ENCODE results near the gene UMOD.

Gene UMOD

GRCh38 chr16:20393801-20394577, 41.5 kb upstream of the UMOD start:
- Histone ChIP-seq H3K9ac (ENCODE audit: low read length) (no peak overlapping the region), H3K4me1 (ENCODE audit: low read length) (no peaks in the 10 kb centered on the region), H3K9me3 (ENCODE audit: insufficient read depth, low read length) (no peaks in the 10 kb centered on the region), H3K4me2 (ENCODE audit: low read length) (no peak overlapping the region), H4K20me1 (ENCODE audit: insufficient read depth, low read length) (no peaks in the 10 kb centered on the region), H3K27ac (ENCODE audit: low read length) (no peak overlapping the region), H3K4me3 (ENCODE audit: low read length) (no peak overlapping the region), H3K79me2 (ENCODE audit: low read length) (no peaks in the 10 kb centered on the region), H3K27me3 (ENCODE audit: low read depth, low read length) (no peaks in the 10 kb centered on the region), H3K36me3 (replicated peaks; ENCODE audit: low read depth, low read length) (no peaks in the 10 kb centered on the region), H2AFZ (ENCODE audit: low read depth, low read length) (no peak overlapping the region)
- TF ChIP-seq, protein P1, sequence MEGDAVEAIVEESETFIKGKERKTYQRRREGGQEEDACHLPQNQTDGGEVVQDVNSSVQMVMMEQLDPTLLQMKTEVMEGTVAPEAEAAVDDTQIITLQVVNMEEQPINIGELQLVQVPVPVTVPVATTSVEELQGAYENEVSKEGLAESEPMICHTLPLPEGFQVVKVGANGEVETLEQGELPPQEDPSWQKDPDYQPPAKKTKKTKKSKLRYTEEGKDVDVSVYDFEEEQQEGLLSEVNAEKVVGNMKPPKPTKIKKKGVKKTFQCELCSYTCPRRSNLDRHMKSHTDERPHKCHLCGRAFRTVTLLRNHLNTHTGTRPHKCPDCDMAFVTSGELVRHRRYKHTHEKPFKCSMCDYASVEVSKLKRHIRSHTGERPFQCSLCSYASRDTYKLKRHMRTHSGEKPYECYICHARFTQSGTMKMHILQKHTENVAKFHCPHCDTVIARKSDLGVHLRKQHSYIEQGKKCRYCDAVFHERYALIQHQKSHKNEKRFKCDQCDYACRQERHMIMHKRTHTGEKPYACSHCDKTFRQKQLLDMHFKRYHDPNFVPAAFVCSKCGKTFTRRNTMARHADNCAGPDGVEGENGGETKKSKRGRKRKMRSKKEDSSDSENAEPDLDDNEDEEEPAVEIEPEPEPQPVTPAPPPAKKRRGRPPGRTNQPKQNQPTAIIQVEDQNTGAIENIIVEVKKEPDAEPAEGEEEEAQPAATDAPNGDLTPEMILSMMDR (IDR thresholded peaks at IDR 0.05; ENCODE audit: low read depth, low read length): no peak
- TF ChIP-seq EZH2phosphoT487 (IDR thresholded peaks at IDR 0.05; ENCODE audit: low read depth): no peak

- H3K27me3 ChIP-seq (ENCODE audit: low read depth, low read length): no peaks in the 10 kb centered on the region
- no peaks in the 10 kb centered on the region for H3K36me3 ChIP-seq (replicated peaks; ENCODE audit: low read depth, low read length)
- H2AFZ ChIP-seq (ENCODE audit: low read depth, low read length): no peak overlapping the region
- no peaks in the 10 kb centered on the region for H3K9me3 ChIP-seq (ENCODE audit: insufficient read depth, low read length)
- peaks cover 1% of the 10 kb centered on the region; the same call in 1 of the 2 replicates for H3K4me1 ChIP-seq (ENCODE audit: low read length)
- no peak overlapping the region for H3K27ac ChIP-seq (ENCODE audit: low read length)
- no peaks in the 10 kb centered on the region for H3K79me2 ChIP-seq (ENCODE audit: low read length)
- no peak overlapping the region for H3K9ac ChIP-seq (ENCODE audit: low read length)
- no peak overlapping the region for H3K4me3 ChIP-seq (ENCODE audit: low read length)
- H3K4me2 ChIP-seq (ENCODE audit: low read length): no peak overlapping the region
- TF ChIP-seq, protein P1 (IDR thresholded peaks at IDR 0.05; ENCODE audit: low read depth, low read length): no peak
- no peak for TF ChIP-seq EZH2phosphoT487 (IDR thresholded peaks at IDR 0.05; ENCODE audit: low read depth)
- no peaks in the 10 kb centered on the region for H4K20me1 ChIP-seq (ENCODE audit: insufficient read depth, low read length)
Measured at GRCh38 chr16:20391045-20391444, 38.5 kb upstream of the UMOD start.

- peaks cover 4% of the 10 kb centered on the region; the same call in 1 of the 2 replicates for H3K4me1 ChIP-seq (ENCODE audit: low read length)
- no peaks in the 10 kb centered on the region for H3K36me3 ChIP-seq (replicated peaks; ENCODE audit: low read depth, low read length)
- no peak overlapping the region for H2AFZ ChIP-seq (ENCODE audit: low read depth, low read length)
- 0 out of 2 replicates have a peak, but pooled peaks cover 8% of the 10 kb centered on the region for H3K27me3 ChIP-seq (ENCODE audit: low read depth, low read length)
- TF ChIP-seq, protein P1 (IDR thresholded peaks at IDR 0.05; ENCODE audit: low read depth, low read length): no peak
- TF ChIP-seq EZH2phosphoT487 (IDR thresholded peaks at IDR 0.05; ENCODE audit: low read depth): no peak
- no peak overlapping the region for H3K27ac ChIP-seq (ENCODE audit: low read length)
- no peaks in the 10 kb centered on the region for H3K9me3 ChIP-seq (ENCODE audit: insufficient read depth, low read length)
- H3K9ac ChIP-seq (ENCODE audit: low read length): no peak overlapping the region
- H3K79me2 ChIP-seq (ENCODE audit: low read length): no peaks in the 10 kb centered on the region
- no peak overlapping the region for H3K4me2 ChIP-seq (ENCODE audit: low read length)
- H3K4me3 ChIP-seq (ENCODE audit: low read length): no peak overlapping the region
- H4K20me1 ChIP-seq (ENCODE audit: insufficient read depth, low read length): no peaks in the 10 kb centered on the region
Measured at GRCh38 chr16:20388854-20389253, 36.3 kb upstream of the UMOD start.

DNA sequence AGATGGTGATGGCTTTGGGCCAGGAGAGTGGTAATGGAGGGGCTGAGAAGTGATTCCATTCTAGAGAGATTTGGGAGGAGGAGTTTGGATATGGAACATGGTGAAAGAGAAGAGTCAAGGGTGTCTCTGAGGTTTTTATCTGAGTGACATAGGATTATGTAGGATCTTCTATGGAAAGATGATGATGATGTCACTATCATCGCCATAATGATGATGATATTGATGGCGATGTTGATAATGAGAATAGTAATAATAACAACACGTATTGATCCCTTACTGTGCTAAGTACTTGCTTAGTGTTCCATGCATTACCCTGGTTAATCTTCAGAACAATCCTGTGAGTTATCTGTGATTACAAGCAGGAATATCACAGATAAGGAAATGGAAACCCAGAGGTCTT, 35.5 kb upstream of the UMOD start:
- TF ChIP-seq, protein P1 (IDR thresholded peaks at IDR 0.05; ENCODE audit: low read depth, low read length): no peak
- TF ChIP-seq EZH2phosphoT487 (IDR thresholded peaks at IDR 0.05; ENCODE audit: low read depth): no peak
- no peak overlapping the region for H3K4me2 ChIP-seq (ENCODE audit: low read length)

More for the DNA sequence above, 35.5 kb upstream of the UMOD start:
- H3K4me3 ChIP-seq (ENCODE audit: low read length): no peak overlapping the region
- H4K20me1 ChIP-seq (ENCODE audit: insufficient read depth, low read length): no peaks in the 10 kb centered on the region
- H3K9me3 ChIP-seq (ENCODE audit: insufficient read depth, low read length): no peaks in the 10 kb centered on the region
- no peak overlapping the region for H3K27ac ChIP-seq (ENCODE audit: low read length)
- 0 out of 2 replicates have a peak, but pooled peaks cover 8% of the 10 kb centered on the region for H3K27me3 ChIP-seq (ENCODE audit: low read depth, low read length)
- no peak overlapping the region for H3K9ac ChIP-seq (ENCODE audit: low read length)
- no peak overlapping the region for H2AFZ ChIP-seq (ENCODE audit: low read depth, low read length)
- H3K36me3 ChIP-seq (replicated peaks; ENCODE audit: low read depth, low read length): no peaks in the 10 kb centered on the region
- no peaks in the 10 kb centered on the region for H3K79me2 ChIP-seq (ENCODE audit: low read length)
- H3K4me1 ChIP-seq (ENCODE audit: low read length): peaks cover 5% of the 10 kb centered on the region; the same call in 1 of the 2 replicates
